ENCODE measurements around the gene HIRIP3. TPM values are rescaled to one million over a fixed set of nuclear protein-coding genes. Genes with fewer than 3 reads are reported as not detected.

Gene HIRIP3
- total and polyA plus RNA-seq, 2 of the 8 experiments (the other 6 are each of a cell fraction or from before 2014, with no cell fraction given): 11.9 to 18.5 TPM

- TF ChIP-seq CBX8 (IDR thresholded peaks at IDR 0.05; ENCODE audit: borderline replicate concordance, low read depth, low read length) (no peak), ATF3 (IDR thresholded peaks at IDR 0.05; ENCODE audit: insufficient read depth, low read depth, low read length) (no peak), E2F6 (IDR thresholded peaks at IDR 0.05) (peak; percentile 99), ATF2 (IDR thresholded peaks at IDR 0.05; ENCODE audit: low read length) (no peak; the same call in 1 of the 2 replicates), HDAC2 (IDR thresholded peaks at IDR 0.05; ENCODE audit: borderline replicate concordance in 1 of 2, low read depth in 2 of 2, low read length in 2 of 2) (peak in 1 of 2 experiments; percentile 76; a peak in 1 of 4 replicates), MAX (IDR thresholded peaks at IDR 0.05) (peak; percentile 79), RFX5 (IDR thresholded peaks at IDR 0.05; ENCODE audit: borderline replicate concordance, low read depth, low read length) (no peak), SIRT6 (IDR thresholded peaks at IDR 0.05; ENCODE audit: low read length) (no peak), CTBP2 (IDR thresholded peaks at IDR 0.05; ENCODE audit: borderline replicate concordance, insufficient read depth, insufficient read length, low read length) (no peak), RNF2 (IDR thresholded peaks at IDR 0.05; ENCODE audit: borderline replicate concordance, low read depth, low read length, missing control alignments, poor library complexity, severe bottlenecking) (no peak), EP300 (IDR thresholded peaks at IDR 0.05; ENCODE audit: borderline replicate concordance in 1 of 2, low read depth in 2 of 2, low read length in 2 of 2) (no peak), KDM1A (IDR thresholded peaks at IDR 0.05; ENCODE audit: borderline replicate concordance, low read length) (no peak), TAF7 (optimal IDR thresholded peaks at IDR 0.05; ENCODE audit: borderline replicate concordance, low read depth, low read length) (peak; percentile 79), YY1 (IDR thresholded peaks at IDR 0.05; ENCODE audit: low read depth, low read length) (peak; percentile 88), RBBP5 (IDR thresholded peaks at IDR 0.05; ENCODE audit: borderline replicate concordance, low read depth, low read length) (no peak), TBP (IDR thresholded peaks at IDR 0.05; ENCODE audit: low read depth, low read length) (peak; percentile 44; the same call in 1 of the 2 replicates), SIX5 (IDR thresholded peaks at IDR 0.05; ENCODE audit: low read depth, low read length) (no peak), CHD2 (IDR thresholded peaks at IDR 0.05; ENCODE audit: low read length) (no peak), GABPA (IDR thresholded peaks at IDR 0.05; ENCODE audit: borderline replicate concordance, insufficient read depth, low read length) (no peak), BACH1 (IDR thresholded peaks at IDR 0.05; ENCODE audit: low read length) (no peak), CREB1 (IDR thresholded peaks at IDR 0.05) (no peak)
Measured at GRCh38 chr16:29995324-29995910, at the start of gene HIRIP3 (continued).
